H9 (cell line): ENCODE results near the gene ERC2. TPM values are rescaled to one million over a fixed set of nuclear protein-coding genes. Genes with fewer than 3 reads are reported as not detected.

Source experiments
- DNase-seq: peaks from one replicate; pipeline ENCODE4 v3.0.0-alpha.2; 2017
- H2AFZ ChIP-seq: one replicate; pipeline ENCODE4 v1.6.1; 2013; ENCODE audit warnings: mild to moderate bottlenecking, low read length, control low read depth, moderate library complexity
- H2AK5ac ChIP-seq: 2 replicates; pipeline ENCODE4 v1.6.1; 2013; ENCODE audit warnings: low read length, control low read depth, mixed read lengths; ENCODE audit not compliant: insufficient read length
- H2BK120ac ChIP-seq: one replicate; pipeline ENCODE4 v1.6.1; 2013; ENCODE audit warnings: low read depth, mild to moderate bottlenecking, low read length, control low read depth, inconsistent platforms; ENCODE audit not compliant: poor library complexity, severe bottlenecking
- H2BK12ac ChIP-seq: 2 replicates; pipeline ENCODE4 v1.6.1; 2013; ENCODE audit warnings: low read length, control low read depth, mixed read lengths, low read depth; ENCODE audit not compliant: insufficient read length
- H2BK15ac ChIP-seq: 2 replicates; pipeline ENCODE4 v1.6.1; 2013; ENCODE audit warnings: low read depth, low read length, control low read depth
- H2BK20ac ChIP-seq: one replicate; pipeline ENCODE4 v1.6.1; 2013; ENCODE audit warnings: low read depth, mild to moderate bottlenecking, low read length, control low read depth, inconsistent platforms; ENCODE audit not compliant: poor library complexity, severe bottlenecking
- H2BK5ac ChIP-seq: 2 replicates; pipeline ENCODE4 v1.6.1; 2013; ENCODE audit warnings: low read length, control low read depth, mixed read lengths; ENCODE audit not compliant: insufficient read length
- H3K14ac ChIP-seq: 2 replicates; pipeline ENCODE4 v1.6.1; 2013; ENCODE audit warnings: low read length, control low read depth; ENCODE audit not compliant: insufficient read depth
- H3K18ac ChIP-seq: 2 replicates; pipeline ENCODE4 v1.6.1; 2013; ENCODE audit warnings: low read depth, mild to moderate bottlenecking, mixed read lengths, low read length, control low read depth; ENCODE audit not compliant: insufficient read length
- H3K23ac ChIP-seq: 2 replicates; pipeline ENCODE4 v1.6.1; 2013; ENCODE audit warnings: low read length, control low read depth, mixed read lengths, low read depth; ENCODE audit not compliant: insufficient read length
- H3K23me2 ChIP-seq: 2 replicates; pipeline ENCODE4 v1.6.1; 2013; ENCODE audit warnings: low read depth, mild to moderate bottlenecking, mixed read lengths, low read length, control low read depth; ENCODE audit not compliant: insufficient read length, poor library complexity, severe bottlenecking
- H3K27ac ChIP-seq: 2 replicates; pipeline ENCODE4 v1.5.1; 2013; ENCODE audit warnings: low read length, control low read depth, mixed read lengths, low read depth; ENCODE audit not compliant: insufficient read length
- H3K27me3 ChIP-seq: 2 replicates; pipeline ENCODE4 v1.6.1; 2013; ENCODE audit warnings: low read length, control low read depth, inconsistent platforms; ENCODE audit not compliant: insufficient read depth
- H3K4ac ChIP-seq: 2 replicates; pipeline ENCODE4 v1.6.1; 2013; ENCODE audit warnings: low read depth, mild to moderate bottlenecking, control low read depth, inconsistent platforms, low read length, moderate library complexity
- H3K4me1 ChIP-seq: 2 replicates; pipeline ENCODE4 v1.6.1; 2013; ENCODE audit warnings: low read length, control low read depth, inconsistent platforms; ENCODE audit not compliant: insufficient read depth
- H3K4me2 ChIP-seq: 2 replicates; pipeline ENCODE4 v1.6.1; 2013; ENCODE audit warnings: low read length, control low read depth, mixed read lengths; ENCODE audit not compliant: insufficient read length, insufficient read depth
- H3K56ac ChIP-seq: 2 replicates; pipeline ENCODE4 v1.6.1; 2013; ENCODE audit warnings: low read depth, mild to moderate bottlenecking, mixed read lengths, low read length, control low read depth; ENCODE audit not compliant: insufficient read length
- H3K79me1 ChIP-seq: 2 replicates; pipeline ENCODE4 v1.6.1; 2013; ENCODE audit warnings: low read depth, mild to moderate bottlenecking, moderate library complexity, low read length, control low read depth, inconsistent platforms; ENCODE audit not compliant: insufficient read depth, poor library complexity, severe bottlenecking
- H3K79me2 ChIP-seq: 2 replicates; pipeline ENCODE4 v1.6.1; 2013; ENCODE audit warnings: low read length, control low read depth, inconsistent platforms; ENCODE audit not compliant: insufficient read depth
- H3K9ac ChIP-seq: 2 replicates; pipeline ENCODE4 v1.6.1; 2013; ENCODE audit warnings: low read length, control low read depth, mixed read lengths; ENCODE audit not compliant: insufficient read length; ENCODE audit errors: extremely low read depth
- H3K9me3 ChIP-seq: one replicate; pipeline ENCODE4 v1.6.1; 2013; ENCODE audit warnings: low read depth, low read length, inconsistent platforms; ENCODE audit not compliant: control insufficient read depth
- H3T11ph ChIP-seq: one replicate; pipeline ENCODE4 v1.6.1; 2013; ENCODE audit warnings: mild to moderate bottlenecking, low read length, control low read depth, inconsistent platforms
- H4K20me1 ChIP-seq: one replicate; pipeline ENCODE4 v1.6.1; 2013; ENCODE audit not compliant: control insufficient read depth, insufficient read length, insufficient read depth
- H4K5ac ChIP-seq: 2 replicates; pipeline ENCODE4 v1.6.1; 2013; ENCODE audit warnings: low read depth, mild to moderate bottlenecking, mixed read lengths, low read length, control low read depth; ENCODE audit not compliant: insufficient read length
- H4K8ac ChIP-seq: replicated peaks from 2 replicates; pipeline ENCODE4 v1.6.1; 2013; ENCODE audit warnings: low read length, control low read depth, mixed read lengths, low read depth; ENCODE audit not compliant: insufficient read length
- H4K91ac ChIP-seq: 2 replicates; pipeline ENCODE4 v1.6.1; 2013; ENCODE audit warnings: low read depth, mild to moderate bottlenecking, moderate library complexity, mixed read lengths, low read length, control low read depth; ENCODE audit not compliant: insufficient read length
- H3K27ac Mint-ChIP-seq, 3 experiments: 2 replicates in 2 of 3; 3 replicates in 1 of 3; pipeline ENCODE4 v1.8.0; 2020 to 2021; ENCODE audit warnings: mixed read lengths in 3 of 3, mild to moderate bottlenecking in 1 of 3, moderate library complexity in 1 of 3
- H3K27me3 Mint-ChIP-seq: 2 replicates; pipeline ENCODE4 v1.8.0; 2021; ENCODE audit warnings: low read depth, mild to moderate bottlenecking, moderate library complexity, mixed read lengths
- H3K36me3 Mint-ChIP-seq, 3 experiments: 2 replicates in 2 of 3; 3 replicates in 1 of 3; pipeline ENCODE4 v1.8.0; 2020 to 2021; ENCODE audit warnings: low read depth in 3 of 3, mixed read lengths in 3 of 3; ENCODE audit not compliant: insufficient read depth in 1 of 3
- H3K4me1 Mint-ChIP-seq, 2 experiments: 2 replicates each; pipeline ENCODE4 v1.8.0; 2020; ENCODE audit warnings: mixed read lengths in 2 of 2
- H3K4me3 Mint-ChIP-seq, 2 experiments: 2 replicates in 1 of 2; 3 replicates in 1 of 2; pipeline ENCODE4 v1.8.0; 2020 to 2021; ENCODE audit warnings: mild to moderate bottlenecking in 2 of 2, mixed read lengths in 2 of 2, moderate library complexity in 1 of 2
- H3K9me3 Mint-ChIP-seq, 2 experiments: 2 replicates in 1 of 2; 3 replicates in 1 of 2; pipeline ENCODE4 v1.8.0; 2020; ENCODE audit warnings: mild to moderate bottlenecking in 2 of 2, mixed read lengths in 2 of 2, moderate library complexity in 1 of 2
- WGBS: extraction: QIAGEN DNeasy Blood & Tissue Kit; methylation state at CpG from one replicate; pipeline ENCODE4 v1.1.7; 2013; ENCODE audit warnings: missing lambda C conversion rate, low lambda C conversion rate, mixed read lengths; ENCODE audit not compliant: insufficient read length; ENCODE audit errors: extremely low coverage; 5-methylcytosine and 5-hydroxymethylcytosine counted together
- total RNA-seq: library from RNA; stranded (reverse); gene quantifications from 2 replicates; pipeline ENCODE4 v1.2.1, GENCODE V29; 2021
- TF ChIP-seq, protein P1 (sequence below): fragments of 200-600 bp; sonication (generic); conservative IDR thresholded peaks from 3 replicates; pipeline ENCODE4 v1.8.0; 2021; ENCODE audit warnings: antibody characterized with exemption, mild to moderate bottlenecking

ERC2 gene
- total RNA-seq, 1 experiment from 2014 or later = 15.4 TPM

DNA sequence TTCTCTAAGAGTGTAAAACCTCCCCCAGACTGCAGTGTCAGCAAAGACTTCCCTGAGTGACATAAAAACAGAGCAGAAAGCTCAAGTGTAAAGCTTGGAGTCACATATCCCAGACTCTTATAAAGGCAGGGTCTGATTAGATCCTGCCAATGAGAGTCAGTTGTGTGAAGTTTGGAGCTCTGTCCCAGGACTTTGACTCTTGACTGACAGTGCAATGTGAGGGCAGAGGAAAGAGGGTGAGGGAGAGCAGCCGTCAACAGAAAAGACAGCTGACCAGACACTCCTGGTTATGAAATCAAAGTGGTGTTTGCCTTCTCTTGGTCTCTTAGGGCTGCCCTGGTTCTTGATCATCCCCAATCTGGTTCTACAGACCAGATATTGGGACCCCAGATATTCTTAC, 393.2 kb downstream of the ERC2 start:
- no peak overlapping the region for H3K14ac ChIP-seq
- H3K9me3 ChIP-seq = no peaks in the 10 kb centered on the region
- H3K27me3 Mint-ChIP-seq = no peaks in the 10 kb centered on the region
- no peak for DNase-seq
- no peak overlapping the region for H2BK120ac ChIP-seq
- no peaks in the 10 kb centered on the region for H3K79me1 ChIP-seq
- no peak overlapping the region for H3K4ac ChIP-seq
- H4K20me1 ChIP-seq = no peaks in the 10 kb centered on the region
- H3K79me2 ChIP-seq = no peaks in the 10 kb centered on the region
- no peak overlapping the region for H3K4me3 Mint-ChIP-seq
- H2BK5ac ChIP-seq = no peak overlapping the region
- no peak overlapping the region for H3K56ac ChIP-seq
- H3K36me3 Mint-ChIP-seq = no peaks in the 10 kb centered on the region
- no peak overlapping the region for H2AK5ac ChIP-seq
- H2BK20ac ChIP-seq = no peak overlapping the region
- H3K23me2 ChIP-seq = peaks cover 2% of the 10 kb centered on the region
- no peak overlapping the region for H3K23ac ChIP-seq
- no peak overlapping the region for H2AFZ ChIP-seq
- peaks cover 7% of the 10 kb centered on the region in 2 experiments for H3K4me1 Mint-ChIP-seq
- no peak overlapping the region for H4K5ac ChIP-seq
- no peak overlapping the region; a peak in 1 of 7 replicates for H3K27ac Mint-ChIP-seq
- no peak overlapping the region for H3T11ph ChIP-seq
- H3K4me2 ChIP-seq = no peak overlapping the region
- H3K18ac ChIP-seq = no peak overlapping the region
- no CpG with 5 or more reads among the region's 1 CpG for WGBS
- no peak overlapping the region for H4K8ac ChIP-seq
- no peaks in the 10 kb centered on the region for H3K27me3 ChIP-seq
- no peak overlapping the region for H3K9ac ChIP-seq
- no peak overlapping the region for H3K27ac ChIP-seq
- TF ChIP-seq, protein P1, sequence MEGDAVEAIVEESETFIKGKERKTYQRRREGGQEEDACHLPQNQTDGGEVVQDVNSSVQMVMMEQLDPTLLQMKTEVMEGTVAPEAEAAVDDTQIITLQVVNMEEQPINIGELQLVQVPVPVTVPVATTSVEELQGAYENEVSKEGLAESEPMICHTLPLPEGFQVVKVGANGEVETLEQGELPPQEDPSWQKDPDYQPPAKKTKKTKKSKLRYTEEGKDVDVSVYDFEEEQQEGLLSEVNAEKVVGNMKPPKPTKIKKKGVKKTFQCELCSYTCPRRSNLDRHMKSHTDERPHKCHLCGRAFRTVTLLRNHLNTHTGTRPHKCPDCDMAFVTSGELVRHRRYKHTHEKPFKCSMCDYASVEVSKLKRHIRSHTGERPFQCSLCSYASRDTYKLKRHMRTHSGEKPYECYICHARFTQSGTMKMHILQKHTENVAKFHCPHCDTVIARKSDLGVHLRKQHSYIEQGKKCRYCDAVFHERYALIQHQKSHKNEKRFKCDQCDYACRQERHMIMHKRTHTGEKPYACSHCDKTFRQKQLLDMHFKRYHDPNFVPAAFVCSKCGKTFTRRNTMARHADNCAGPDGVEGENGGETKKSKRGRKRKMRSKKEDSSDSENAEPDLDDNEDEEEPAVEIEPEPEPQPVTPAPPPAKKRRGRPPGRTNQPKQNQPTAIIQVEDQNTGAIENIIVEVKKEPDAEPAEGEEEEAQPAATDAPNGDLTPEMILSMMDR = no peak
- H4K91ac ChIP-seq = no peak overlapping the region
- H2BK12ac ChIP-seq = no peak overlapping the region
- H3K9me3 Mint-ChIP-seq = no peaks in the 10 kb centered on the region
- no peaks in the 10 kb centered on the region for H3K4me1 ChIP-seq
- no peak overlapping the region for H2BK15ac ChIP-seq
